PC-3 (cell line): Measurements from ENCODE around the gene SLC12A5.

Experiments
- EZH2 ChIP-seq: fragments of 300-600 bp; sonication (generic); IDR thresholded peaks from one replicate; pipeline ENCODE4 v1.6.1; 2017; ENCODE audit warnings: antibody characterized with exemption, mild to moderate bottlenecking, low read length; ENCODE audit not compliant: unreplicated experiment
- EZH2phosphoT487 ChIP-seq: fragments of 300-600 bp; sonication (generic); IDR thresholded peaks from 2 replicates; pipeline ENCODE4 v1.6.1; 2018; ENCODE audit warnings: mild to moderate bottlenecking, antibody characterized with exemption, low read length, borderline replicate concordance
- TF ChIP-seq, protein P1 (sequence below): fragments of 300-600 bp; sonication (generic); conservative IDR thresholded peaks from 2 replicates; pipeline ENCODE4 v1.5.1; 2017; ENCODE audit warnings: antibody characterized with exemption, low read depth, mild to moderate bottlenecking, low read length

- TF ChIP-seq, protein P1, sequence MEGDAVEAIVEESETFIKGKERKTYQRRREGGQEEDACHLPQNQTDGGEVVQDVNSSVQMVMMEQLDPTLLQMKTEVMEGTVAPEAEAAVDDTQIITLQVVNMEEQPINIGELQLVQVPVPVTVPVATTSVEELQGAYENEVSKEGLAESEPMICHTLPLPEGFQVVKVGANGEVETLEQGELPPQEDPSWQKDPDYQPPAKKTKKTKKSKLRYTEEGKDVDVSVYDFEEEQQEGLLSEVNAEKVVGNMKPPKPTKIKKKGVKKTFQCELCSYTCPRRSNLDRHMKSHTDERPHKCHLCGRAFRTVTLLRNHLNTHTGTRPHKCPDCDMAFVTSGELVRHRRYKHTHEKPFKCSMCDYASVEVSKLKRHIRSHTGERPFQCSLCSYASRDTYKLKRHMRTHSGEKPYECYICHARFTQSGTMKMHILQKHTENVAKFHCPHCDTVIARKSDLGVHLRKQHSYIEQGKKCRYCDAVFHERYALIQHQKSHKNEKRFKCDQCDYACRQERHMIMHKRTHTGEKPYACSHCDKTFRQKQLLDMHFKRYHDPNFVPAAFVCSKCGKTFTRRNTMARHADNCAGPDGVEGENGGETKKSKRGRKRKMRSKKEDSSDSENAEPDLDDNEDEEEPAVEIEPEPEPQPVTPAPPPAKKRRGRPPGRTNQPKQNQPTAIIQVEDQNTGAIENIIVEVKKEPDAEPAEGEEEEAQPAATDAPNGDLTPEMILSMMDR, result no peak
- TF ChIP-seq EZH2phosphoT487, result no peak
- TF ChIP-seq EZH2, result no peak
These were observed 56.3 kb downstream of the SLC12A5 start for GRCh38 chr20:46085179-46085851.
